Fibroblast of lung (primary cell): ENCODE results near the gene DKK2.

ENCODE experiments used
- EZH2 ChIP-seq: IDR thresholded peaks from 2 replicates; pipeline ENCODE4 v1.5.1; 2012; ENCODE audit warnings: low read length, control low read depth, mild to moderate bottlenecking; ENCODE audit errors: missing control alignments
- TF ChIP-seq, protein P1 (sequence below), 2 donors: IDR thresholded peaks in 1 of 2; conservative IDR thresholded peaks in 1 of 2; 1 replicate in 1 of 2; 2 replicates in 1 of 2; pipeline ENCODE4 v1.5.1; 2011 to 2012; ENCODE audit warnings: low read length in 2 of 2, control low read depth in 1 of 2, inconsistent platforms in 1 of 2, low read depth in 1 of 2, mild to moderate bottlenecking in 1 of 2

DNA sequence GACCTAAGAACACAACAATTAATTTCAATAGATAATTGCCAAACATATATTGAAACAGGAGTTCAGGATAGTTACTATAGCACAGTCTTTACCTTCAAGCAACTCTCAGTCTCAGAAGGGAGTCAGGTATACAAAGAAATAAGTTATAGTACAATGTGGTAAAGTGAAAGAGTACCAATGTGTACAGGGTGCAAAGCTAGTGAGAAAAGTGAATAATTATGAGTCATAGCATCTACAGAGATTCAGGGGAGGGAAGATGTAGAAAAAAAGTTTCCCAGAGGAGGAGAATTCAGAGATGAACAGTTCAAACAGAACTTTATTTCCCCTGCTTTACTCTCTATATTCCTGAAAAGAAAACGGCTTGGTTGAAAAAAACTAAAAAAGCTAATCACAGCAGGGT, 22.7 kb upstream of the DKK2 start:
- TF ChIP-seq, protein P1, sequence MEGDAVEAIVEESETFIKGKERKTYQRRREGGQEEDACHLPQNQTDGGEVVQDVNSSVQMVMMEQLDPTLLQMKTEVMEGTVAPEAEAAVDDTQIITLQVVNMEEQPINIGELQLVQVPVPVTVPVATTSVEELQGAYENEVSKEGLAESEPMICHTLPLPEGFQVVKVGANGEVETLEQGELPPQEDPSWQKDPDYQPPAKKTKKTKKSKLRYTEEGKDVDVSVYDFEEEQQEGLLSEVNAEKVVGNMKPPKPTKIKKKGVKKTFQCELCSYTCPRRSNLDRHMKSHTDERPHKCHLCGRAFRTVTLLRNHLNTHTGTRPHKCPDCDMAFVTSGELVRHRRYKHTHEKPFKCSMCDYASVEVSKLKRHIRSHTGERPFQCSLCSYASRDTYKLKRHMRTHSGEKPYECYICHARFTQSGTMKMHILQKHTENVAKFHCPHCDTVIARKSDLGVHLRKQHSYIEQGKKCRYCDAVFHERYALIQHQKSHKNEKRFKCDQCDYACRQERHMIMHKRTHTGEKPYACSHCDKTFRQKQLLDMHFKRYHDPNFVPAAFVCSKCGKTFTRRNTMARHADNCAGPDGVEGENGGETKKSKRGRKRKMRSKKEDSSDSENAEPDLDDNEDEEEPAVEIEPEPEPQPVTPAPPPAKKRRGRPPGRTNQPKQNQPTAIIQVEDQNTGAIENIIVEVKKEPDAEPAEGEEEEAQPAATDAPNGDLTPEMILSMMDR (conservative IDR thresholded peaks at IDR 0.05 in 1 of 2, IDR thresholded peaks at IDR 0.05 in 1 of 2; ENCODE audit: low read depth in 1 of 2, low read length in 2 of 2): no peak
- no peak for TF ChIP-seq EZH2
